ENCODE results near the gene CANX. TPM values are rescaled to one million over a fixed set of nuclear protein-coding genes. Genes with fewer than 3 reads are reported as not detected.
"Not testable (repeated sequence)": the region's sequence is repeated elsewhere in the genome, so short reads cannot be mapped to it uniquely, and the experiment has no call there.

The CANX gene
- total and polyA plus RNA-seq, 2 experiments from 2014 or later, result 332 to 488 TPM

- Histone ChIP-seq H2AFZ (no peak overlapping the region), H3K9me3 (ENCODE audit: low read depth) (no peaks in the 10 kb centered on the region), H3K27ac (no peak overlapping the region), H3K27me3 (replicated peaks; ENCODE audit: insufficient read depth) (no peaks in the 10 kb centered on the region), H3K9me2 (ENCODE audit: insufficient read depth) (no peaks in the 10 kb centered on the region), H3K36me3 (ENCODE audit: low read depth) (peaks cover 4% of the 10 kb centered on the region; the same call in 1 of the 2 replicates), H3K4me1 (ENCODE audit: insufficient read depth) (peaks cover 8% of the 10 kb centered on the region; the same call in 1 of the 2 replicates), H3K9ac (no peak overlapping the region), H3F3A (ENCODE audit: insufficient read depth) (peaks cover 4% of the 10 kb centered on the region; the same call in 1 of the 2 replicates), H3K4me2 (ENCODE audit: unreplicated experiment) (no peak overlapping the region), H4K20me1 (ENCODE audit: insufficient read depth) (0 out of 2 replicates have a peak, but pooled peaks cover 4% of the 10 kb centered on the region), H3K4me3 (no peak overlapping the region), H3K79me2 (ENCODE audit: insufficient read depth) (peaks cover 33% of the 10 kb centered on the region)
- TF ChIP-seq EZH2phosphoT487 (IDR thresholded peaks at IDR 0.05; ENCODE audit: insufficient read depth, low read depth), result no peak
- no peak for TF ChIP-seq EZH2 (IDR thresholded peaks at IDR 0.05; ENCODE audit: insufficient read depth, poor library complexity, severe bottlenecking)
- in situ Hi-C loops (cut with MboI), result no loop called here
- no peak for DNase-seq
- WGBS, 2 experiments (ENCODE audit: low coverage in 1 of 2, low lambda C conversion rate in 2 of 2, missing lambda C conversion rate in 2 of 2), result 87 to 88% methylated on average over 3 of the region's 3 CpGs
Observed at GRCh38 chr5:179696603-179697002, 2.2 kb upstream of the CANX start.

GRCh38 chr5:179697108-179697507, 1.7 kb upstream of the CANX start:
- WGBS, 2 experiments (ENCODE audit: low coverage in 1 of 2, low lambda C conversion rate in 2 of 2, missing lambda C conversion rate in 2 of 2), result 89 to 94% methylated on average over 2 of the region's 2 CpGs
- Histone ChIP-seq H3F3A (ENCODE audit: insufficient read depth) (peaks cover 4% of the 10 kb centered on the region; the same call in 1 of the 2 replicates), H3K4me2 (ENCODE audit: unreplicated experiment) (no peak overlapping the region)

GRCh38 chr5:179697543-179697942, 1.2 kb upstream of the CANX start:
- in situ Hi-C loops (cut with MboI); H4K20me1 ChIP-seq (ENCODE audit: insufficient read depth); H3K4me1 ChIP-seq (ENCODE audit: insufficient read depth); H3K9me2 ChIP-seq (ENCODE audit: insufficient read depth); H3K27me3 ChIP-seq (replicated peaks; ENCODE audit: insufficient read depth); H3K9me3 ChIP-seq (ENCODE audit: low read depth); H3F3A ChIP-seq (ENCODE audit: insufficient read depth); DNase-seq; H3K36me3 ChIP-seq (ENCODE audit: low read depth): not testable (repeated sequence)
- peak overlapping the region; percentile 79 for H3K4me3 ChIP-seq
- H3K4me2 ChIP-seq (ENCODE audit: unreplicated experiment), result peak overlapping the region; percentile 84
- H3K9ac ChIP-seq, result peak overlapping the region; percentile 97
- peak overlapping the region; percentile 97 for H3K27ac ChIP-seq
- WGBS, 2 experiments (ENCODE audit: low coverage in 1 of 2, low lambda C conversion rate in 2 of 2, missing lambda C conversion rate in 2 of 2), result 93 to 95% methylated on average over 14 to 15 of the region's 15 CpGs
- peak overlapping the region; percentile 67 for H2AFZ ChIP-seq
- peaks cover 42% of the 10 kb centered on the region for H3K79me2 ChIP-seq (ENCODE audit: insufficient read depth)

More at GRCh38 chr5:179697108-179697507, 1.7 kb upstream of the CANX start:
- Histone ChIP-seq H3K9me2 (ENCODE audit: insufficient read depth) (no peaks in the 10 kb centered on the region), H2AFZ (no peak overlapping the region), H3K9ac (peak overlapping the region; percentile 97; the same call in 1 of the 2 replicates), H3K4me1 (ENCODE audit: insufficient read depth) (peaks cover 8% of the 10 kb centered on the region; the same call in 1 of the 2 replicates), H4K20me1 (ENCODE audit: insufficient read depth) (0 out of 2 replicates have a peak, but pooled peaks cover 4% of the 10 kb centered on the region), H3K36me3 (ENCODE audit: low read depth) (peaks cover 4% of the 10 kb centered on the region; the same call in 1 of the 2 replicates), H3K79me2 (ENCODE audit: insufficient read depth) (peaks cover 38% of the 10 kb centered on the region), H3K4me3 (no peak overlapping the region), H3K27me3 (replicated peaks; ENCODE audit: insufficient read depth) (no peaks in the 10 kb centered on the region), H3K9me3 (ENCODE audit: low read depth) (no peaks in the 10 kb centered on the region), H3K27ac (peak overlapping the region; percentile 97; the same call in 1 of the 2 replicates)
- in situ Hi-C loops (cut with MboI), result no loop called here
- no peak for TF ChIP-seq EZH2 (IDR thresholded peaks at IDR 0.05; ENCODE audit: insufficient read depth, poor library complexity, severe bottlenecking)
- no peak for TF ChIP-seq EZH2phosphoT487 (IDR thresholded peaks at IDR 0.05; ENCODE audit: insufficient read depth, low read depth)
- no peak for DNase-seq

- peaks cover 8% of the 10 kb centered on the region; the same call in 1 of the 2 replicates for H3K4me1 ChIP-seq (ENCODE audit: insufficient read depth)
- H3K9me3 ChIP-seq (ENCODE audit: low read depth), result no peaks in the 10 kb centered on the region
- no peaks in the 10 kb centered on the region for H3K9me2 ChIP-seq (ENCODE audit: insufficient read depth)
- DNase-seq, result peak; percentile 100
- no peaks in the 10 kb centered on the region for H3K27me3 ChIP-seq (replicated peaks; ENCODE audit: insufficient read depth)
- in situ Hi-C loops (cut with MboI), result no loop called here
- H3K79me2 ChIP-seq (ENCODE audit: insufficient read depth), result peaks cover 50% of the 10 kb centered on the region
- WGBS, 2 experiments (ENCODE audit: low coverage in 1 of 2, low lambda C conversion rate in 2 of 2, missing lambda C conversion rate in 2 of 2), result 2 to 3% methylated on average over 54 to 61 of the region's 72 CpGs
- H2AFZ ChIP-seq, result peak overlapping the region; percentile 67
- H3K4me3 ChIP-seq, result peak overlapping the region; percentile 95
- H3K36me3 ChIP-seq (ENCODE audit: low read depth), result peaks cover 4% of the 10 kb centered on the region; the same call in 1 of the 2 replicates
- peaks cover 4% of the 10 kb centered on the region; the same call in 1 of the 2 replicates for H3F3A ChIP-seq (ENCODE audit: insufficient read depth)
- 0 out of 2 replicates have a peak, but pooled peaks cover 4% of the 10 kb centered on the region for H4K20me1 ChIP-seq (ENCODE audit: insufficient read depth)
- TF ChIP-seq EZH2phosphoT487 (IDR thresholded peaks at IDR 0.05; ENCODE audit: insufficient read depth, low read depth), result no peak
- no peak for TF ChIP-seq EZH2 (IDR thresholded peaks at IDR 0.05; ENCODE audit: insufficient read depth, poor library complexity, severe bottlenecking)
- H3K27ac ChIP-seq, result peak overlapping the region; percentile 97
- H3K9ac ChIP-seq, result peak overlapping the region; percentile 98
- peak overlapping the region; percentile 84 for H3K4me2 ChIP-seq (ENCODE audit: unreplicated experiment)
Observed at GRCh38 chr5:179697993-179698934, 503 bp upstream of the CANX start.

Measured in GM23248 (cell line).